ENCODE measurements around the gene VAT1L.

VAT1L gene

DNA sequence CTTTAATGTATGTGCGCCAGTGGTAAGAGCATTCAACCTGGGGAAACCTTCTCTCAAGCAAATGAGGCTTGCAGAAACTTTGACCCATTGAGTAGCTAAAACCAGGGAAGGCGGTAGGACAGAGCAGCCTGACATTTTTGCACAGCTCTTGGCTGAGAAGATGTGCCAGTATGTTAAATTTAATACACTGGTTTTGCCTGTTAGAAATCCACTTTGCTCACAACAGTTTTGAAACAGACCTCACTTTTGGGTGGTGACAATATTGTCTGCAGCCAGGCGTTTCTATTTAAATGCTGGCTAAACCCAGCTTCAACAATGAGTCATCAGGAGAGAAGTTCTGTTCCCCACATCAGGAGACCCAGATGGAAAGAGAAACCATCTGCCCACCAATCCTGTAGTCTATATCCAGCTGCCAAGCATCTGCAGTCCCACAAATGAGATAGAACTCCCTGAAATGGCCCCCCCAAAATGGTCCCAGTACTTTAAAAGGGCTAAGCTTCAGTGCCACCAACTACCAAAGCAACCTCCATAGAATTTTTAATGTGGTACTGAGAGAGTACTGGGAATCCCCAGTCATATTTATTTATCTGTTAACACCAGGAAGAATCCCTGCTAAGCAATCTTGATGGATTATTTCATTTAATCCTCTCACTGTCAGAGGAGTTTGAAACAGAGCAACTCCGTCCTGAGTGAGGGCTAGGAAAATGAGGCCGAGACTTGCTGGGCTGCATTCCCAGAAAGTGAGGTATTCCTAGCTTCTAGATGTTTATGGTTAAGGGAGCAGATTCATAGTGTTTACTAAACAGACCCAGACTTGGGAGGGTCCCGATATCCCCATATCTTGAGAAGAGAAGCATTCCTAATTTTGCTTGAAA is 205.0 kb downstream of the VAT1L start:
- no peak for DNase-seq (ENCODE audit: low read depth in 2 of 2)

DNA sequence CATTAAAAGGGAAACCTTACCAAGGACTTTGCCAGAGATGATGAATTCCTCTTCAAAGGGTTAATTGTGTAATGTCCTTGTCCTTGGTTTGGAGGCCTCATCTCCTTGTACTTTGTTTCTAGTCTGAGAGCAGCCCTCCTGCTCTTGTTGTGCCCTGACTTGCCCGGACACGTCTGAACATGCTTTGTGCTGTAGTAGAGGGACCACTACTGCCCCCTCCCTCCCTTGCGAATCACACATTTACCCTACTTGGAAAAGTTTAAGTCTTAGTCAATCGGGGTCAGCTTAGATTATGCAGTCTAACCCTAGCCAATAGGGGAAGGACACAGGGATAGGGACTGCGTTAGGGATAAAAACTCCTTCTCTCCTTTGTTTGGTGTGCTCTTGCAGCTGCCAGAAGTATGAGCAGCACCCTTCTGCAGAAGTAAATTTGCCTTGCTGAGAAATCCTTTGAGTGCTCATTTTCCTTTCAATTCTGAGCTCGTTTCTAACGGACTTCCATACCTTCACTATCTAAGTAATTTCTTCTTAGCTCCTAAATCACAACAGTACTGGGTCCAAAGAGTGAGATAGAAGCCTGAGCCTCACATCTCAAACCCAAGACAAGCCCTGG is 207.6 kb downstream of the VAT1L start:
- no peak for DNase-seq (ENCODE audit: low read depth in 2 of 2)

DNA sequence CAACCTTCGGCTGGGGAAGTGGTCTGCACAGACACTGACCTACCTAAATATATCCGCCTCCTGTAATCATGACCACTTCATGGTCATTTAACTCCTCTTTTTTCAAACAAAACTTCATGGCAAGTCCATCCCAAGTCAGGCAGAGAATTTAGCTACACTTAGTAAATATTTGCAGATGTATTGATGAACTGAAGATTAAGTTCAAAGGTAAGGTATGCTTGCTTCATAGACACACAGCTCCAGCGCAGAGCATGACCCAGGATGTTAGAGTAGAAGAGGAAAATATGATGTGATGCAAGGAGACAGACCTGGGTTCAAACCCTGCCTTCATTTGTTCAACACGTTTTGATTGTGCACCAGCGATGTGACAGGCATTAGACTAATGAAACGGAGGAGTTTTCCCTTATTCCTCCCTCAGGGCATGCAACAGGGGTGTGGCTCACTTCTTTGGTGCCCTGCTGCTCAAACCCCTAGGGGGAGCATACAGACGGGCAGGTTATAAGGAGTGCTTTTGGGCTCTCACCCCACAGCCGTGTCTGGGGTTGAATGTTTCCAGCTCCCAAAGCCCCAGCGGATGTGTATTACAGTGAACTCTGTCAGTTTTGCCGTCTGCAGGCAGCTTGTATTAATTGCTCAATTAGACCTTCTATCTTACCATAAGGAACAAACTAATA is 210.1 kb downstream of the VAT1L start:
- DNase-seq (ENCODE audit: low read depth in 2 of 2): no peak

- no peak for DNase-seq (ENCODE audit: low read depth in 2 of 2)
These were observed 213.2 kb downstream of the VAT1L start for GRCh38 chr16:78001451-78002025.

DNA sequence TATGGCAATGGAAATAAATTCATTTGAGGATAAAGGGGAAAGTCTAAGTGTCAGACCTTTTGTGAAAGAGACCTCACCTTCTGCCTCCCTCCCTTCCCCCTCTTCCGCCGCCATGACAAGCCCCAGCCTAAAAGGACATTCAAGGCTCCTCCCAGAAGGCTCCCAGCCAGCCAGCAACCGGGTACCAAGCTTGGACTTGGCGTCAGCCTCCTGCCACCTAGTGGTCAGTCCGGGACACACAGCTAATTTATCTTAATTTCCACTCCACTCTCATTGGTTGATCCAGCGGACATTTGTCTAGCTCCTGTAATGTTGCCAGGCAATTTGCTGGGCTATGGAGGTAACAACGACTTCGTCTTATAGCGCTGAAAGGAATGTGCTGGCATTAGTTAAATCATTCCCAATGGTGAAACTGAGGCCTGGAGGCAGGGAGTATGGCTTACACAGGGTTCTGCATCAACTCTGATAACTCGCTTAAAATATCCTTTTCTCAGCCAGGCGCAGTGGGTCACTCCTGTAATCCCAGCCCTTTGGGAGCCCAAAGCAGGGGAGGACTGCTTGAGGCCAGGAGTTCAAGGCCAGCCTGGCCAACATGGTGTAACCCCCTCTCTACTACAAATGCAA is 214.7 kb downstream of the VAT1L start:
- peak; percentile 55 to 68 for DNase-seq (ENCODE audit: low read depth in 2 of 2)

DNA sequence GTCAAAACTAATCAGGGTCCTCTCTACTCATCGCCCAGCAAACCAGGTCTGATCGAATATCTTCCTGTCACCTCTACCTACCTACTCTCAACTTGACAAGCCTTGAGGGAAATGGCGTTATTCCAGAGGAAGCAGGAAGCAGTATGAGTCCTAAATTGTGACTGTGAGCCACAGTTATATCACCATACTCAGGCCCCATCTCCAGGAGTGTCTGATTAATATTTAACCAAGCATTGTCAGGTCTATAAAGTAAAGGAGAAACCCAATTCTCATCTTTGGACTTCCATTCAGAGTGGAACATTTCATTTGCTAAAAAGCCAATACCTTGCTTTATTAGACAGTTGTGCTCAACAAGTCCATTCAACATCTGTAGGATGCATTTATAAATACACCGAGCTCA is 216.2 kb downstream of the VAT1L start:
- DNase-seq (ENCODE audit: low read depth in 2 of 2): no peak

- DNase-seq (ENCODE audit: low read depth in 2 of 2): no peak
These were observed 217.5 kb downstream of the VAT1L start for GRCh38 chr16:78005881-78006280.

- DNase-seq (ENCODE audit: low read depth in 2 of 2): no peak
These were observed 218.8 kb downstream of the VAT1L start for GRCh38 chr16:78007121-78007520.

DNA sequence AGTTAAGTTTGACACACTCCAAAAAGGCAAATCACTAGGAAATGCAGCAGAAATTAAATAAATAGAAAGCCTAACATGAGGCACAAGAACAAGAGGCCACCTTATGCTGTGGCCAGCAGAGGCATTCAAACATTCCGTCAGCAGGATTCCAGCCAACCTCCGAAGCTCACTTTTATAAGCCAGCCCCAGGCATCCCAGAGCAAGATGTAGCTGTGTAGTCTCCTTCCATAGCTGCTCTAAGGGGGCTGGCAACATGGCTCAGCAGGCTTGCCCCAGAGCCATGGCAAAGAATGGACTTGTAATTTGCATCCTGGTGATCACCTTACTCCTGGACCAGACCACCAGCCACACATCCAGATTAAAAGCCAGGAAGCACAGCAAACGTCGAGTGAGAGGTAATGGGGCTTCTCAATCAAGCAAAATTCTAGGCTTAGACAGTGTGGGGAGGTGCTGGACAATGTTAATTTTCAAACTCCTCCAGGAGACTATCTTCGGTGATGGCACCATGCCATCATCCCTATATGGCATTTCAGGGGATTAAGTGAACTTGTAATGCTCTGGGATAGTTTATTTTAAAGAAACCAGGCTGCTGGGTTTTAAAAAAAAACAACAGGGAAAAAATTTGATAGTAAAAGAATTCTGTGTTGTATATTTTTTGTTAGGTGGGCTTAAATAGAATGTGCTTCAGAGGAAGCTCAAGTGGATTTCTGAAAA is 234.1 kb downstream of the VAT1L start, which contains the start of gene CLEC3A:
Gene CLEC3A, plus strand, starts transcription at position 202 of the 714 bp plus-strand sequence. Its CDS starts 79 bp downstream, at position 281.
- no peak for DNase-seq (ENCODE audit: low read depth in 2 of 2)

GRCh38 chr16:78024159-78024558 is 235.8 kb downstream of the VAT1L start:
- DNase-seq (ENCODE audit: low read depth in 2 of 2): no peak

GRCh38 chr16:78025631-78026030 is 237.3 kb downstream of the VAT1L start:
- no peak for DNase-seq (ENCODE audit: low read depth in 2 of 2)

- DNase-seq (ENCODE audit: low read depth in 2 of 2): no peak
These were observed 239.7 kb downstream of the VAT1L start for GRCh38 chr16:78028018-78028417.
